ENCODE data around the gene SETBP1. TPM values are rescaled to one million over a fixed set of nuclear protein-coding genes. Genes with fewer than 3 reads are reported as not detected.

The SETBP1 gene
- total RNA-seq, 1 donor from 2014 or later: 12.4 TPM

GRCh38 chr18:44850001-44850400, 169.3 kb downstream of the SETBP1 start:
- Mint-ChIP-seq H3K27ac (ENCODE audit: unreplicated experiment) (no peak overlapping the region), H3K36me3 (ENCODE audit: low read depth, unreplicated experiment) (peaks cover 5% of the 10 kb centered on the region), H3K9me3 (ENCODE audit: unreplicated experiment) (no peaks in the 10 kb centered on the region), H3K27me3 (ENCODE audit: low read depth, unreplicated experiment) (no peaks in the 10 kb centered on the region), H3K4me1 (ENCODE audit: low read depth, unreplicated experiment) (no peaks in the 10 kb centered on the region), H3K4me3 (ENCODE audit: unreplicated experiment) (no peak overlapping the region)
- H2AFZ ChIP-seq (ENCODE audit: low read depth, low read length): no peak overlapping the region
- no peaks in the 10 kb centered on the region for H4K20me1 ChIP-seq (ENCODE audit: insufficient read depth, low read length)
- FAIRE-seq (no peak), DNase-seq (ENCODE audit: low read depth) (no peak)
- no peak overlapping the region for H3K27ac ChIP-seq (ENCODE audit: low read depth, low read length)
- no peaks in the 10 kb centered on the region for H3K9me3 ChIP-seq (ENCODE audit: insufficient read depth, low read depth, low read length)
- H3K79me2 ChIP-seq (ENCODE audit: insufficient read depth, low read length): no peaks in the 10 kb centered on the region
- H3K4me2 ChIP-seq (ENCODE audit: low read length): no peak overlapping the region
- H3K36me3 ChIP-seq (ENCODE audit: insufficient read depth, low read length): no peaks in the 10 kb centered on the region
- TF ChIP-seq EZH2 (IDR thresholded peaks at IDR 0.05; ENCODE audit: insufficient read depth, low read length): no peak
- TF ChIP-seq, protein P1, sequence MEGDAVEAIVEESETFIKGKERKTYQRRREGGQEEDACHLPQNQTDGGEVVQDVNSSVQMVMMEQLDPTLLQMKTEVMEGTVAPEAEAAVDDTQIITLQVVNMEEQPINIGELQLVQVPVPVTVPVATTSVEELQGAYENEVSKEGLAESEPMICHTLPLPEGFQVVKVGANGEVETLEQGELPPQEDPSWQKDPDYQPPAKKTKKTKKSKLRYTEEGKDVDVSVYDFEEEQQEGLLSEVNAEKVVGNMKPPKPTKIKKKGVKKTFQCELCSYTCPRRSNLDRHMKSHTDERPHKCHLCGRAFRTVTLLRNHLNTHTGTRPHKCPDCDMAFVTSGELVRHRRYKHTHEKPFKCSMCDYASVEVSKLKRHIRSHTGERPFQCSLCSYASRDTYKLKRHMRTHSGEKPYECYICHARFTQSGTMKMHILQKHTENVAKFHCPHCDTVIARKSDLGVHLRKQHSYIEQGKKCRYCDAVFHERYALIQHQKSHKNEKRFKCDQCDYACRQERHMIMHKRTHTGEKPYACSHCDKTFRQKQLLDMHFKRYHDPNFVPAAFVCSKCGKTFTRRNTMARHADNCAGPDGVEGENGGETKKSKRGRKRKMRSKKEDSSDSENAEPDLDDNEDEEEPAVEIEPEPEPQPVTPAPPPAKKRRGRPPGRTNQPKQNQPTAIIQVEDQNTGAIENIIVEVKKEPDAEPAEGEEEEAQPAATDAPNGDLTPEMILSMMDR (IDR thresholded peaks at IDR 0.05; ENCODE audit: insufficient read depth, low read depth, low read length): no peak
- H3K4me3 ChIP-seq (ENCODE audit: insufficient read depth, low read depth, low read length): no peak overlapping the region
- no peaks in the 10 kb centered on the region for H3K4me1 ChIP-seq (ENCODE audit: insufficient read depth, low read length)
- H3K9ac ChIP-seq (ENCODE audit: low read length): no peak overlapping the region
- no peaks in the 10 kb centered on the region for H3K27me3 ChIP-seq (ENCODE audit: insufficient read depth, low read length)

DNA sequence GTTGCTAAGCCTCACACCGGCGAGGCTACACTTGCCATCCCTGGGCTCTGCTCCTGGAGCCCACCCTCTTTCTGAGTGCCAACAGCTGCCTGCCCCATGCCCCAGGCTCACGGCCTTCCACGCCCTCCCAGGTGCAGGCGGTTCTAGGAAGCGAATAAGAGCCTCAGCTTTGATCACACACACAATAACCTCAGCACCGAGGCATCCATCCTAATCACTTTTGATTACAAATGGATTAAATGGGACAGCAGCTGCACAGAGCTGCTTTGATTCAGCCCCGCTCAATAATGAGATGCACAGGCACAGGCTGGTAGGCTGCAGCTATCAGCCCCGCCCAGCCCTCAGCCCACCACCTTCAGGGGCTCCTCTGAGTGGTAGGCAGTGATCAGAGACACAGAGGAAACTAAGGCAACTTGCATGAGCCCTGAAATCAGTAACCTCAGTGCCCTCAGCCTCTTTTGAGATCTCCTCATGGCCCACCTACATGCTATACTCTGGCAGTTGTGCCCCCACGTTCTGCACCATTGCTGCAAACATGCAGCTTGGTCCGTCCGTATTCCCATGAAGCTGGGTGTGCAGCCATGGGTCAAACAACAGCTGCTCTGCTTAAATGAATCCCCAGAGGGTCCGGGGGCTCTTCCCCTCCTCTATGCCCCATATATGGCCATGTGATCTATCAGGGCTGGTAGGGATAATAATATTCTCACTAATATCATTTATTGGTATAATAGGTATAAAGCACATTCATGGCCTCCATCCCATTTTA, 171.4 kb downstream of the SETBP1 start:
- Histone ChIP-seq H3K4me2 (ENCODE audit: low read length) (no peak overlapping the region), H3K27ac (ENCODE audit: low read depth, low read length) (no peak overlapping the region), H3K4me1 (ENCODE audit: insufficient read depth, low read length) (no peaks in the 10 kb centered on the region), H3K36me3 (ENCODE audit: insufficient read depth, low read length) (no peaks in the 10 kb centered on the region), H3K79me2 (ENCODE audit: insufficient read depth, low read length) (no peaks in the 10 kb centered on the region), H3K4me3 (ENCODE audit: insufficient read depth, low read depth, low read length) (no peak overlapping the region), H3K9me3 (ENCODE audit: insufficient read depth, low read depth, low read length) (no peaks in the 10 kb centered on the region), H4K20me1 (ENCODE audit: insufficient read depth, low read length) (no peaks in the 10 kb centered on the region), H3K9ac (ENCODE audit: low read length) (no peak overlapping the region), H3K27me3 (ENCODE audit: insufficient read depth, low read length) (no peaks in the 10 kb centered on the region), H2AFZ (ENCODE audit: low read depth, low read length) (no peak overlapping the region)
- Mint-ChIP-seq H3K4me3 (ENCODE audit: unreplicated experiment) (no peak overlapping the region), H3K4me1 (ENCODE audit: low read depth, unreplicated experiment) (no peaks in the 10 kb centered on the region), H3K27ac (ENCODE audit: unreplicated experiment) (no peak overlapping the region), H3K36me3 (ENCODE audit: low read depth, unreplicated experiment) (peaks cover 4% of the 10 kb centered on the region), H3K9me3 (ENCODE audit: unreplicated experiment) (no peaks in the 10 kb centered on the region), H3K27me3 (ENCODE audit: low read depth, unreplicated experiment) (no peaks in the 10 kb centered on the region)
- FAIRE-seq (no peak), DNase-seq (ENCODE audit: low read depth) (no peak)
- TF ChIP-seq EZH2 (IDR thresholded peaks at IDR 0.05; ENCODE audit: insufficient read depth, low read length): no peak
- TF ChIP-seq, protein P1 (IDR thresholded peaks at IDR 0.05; ENCODE audit: insufficient read depth, low read depth, low read length): no peak

DNA sequence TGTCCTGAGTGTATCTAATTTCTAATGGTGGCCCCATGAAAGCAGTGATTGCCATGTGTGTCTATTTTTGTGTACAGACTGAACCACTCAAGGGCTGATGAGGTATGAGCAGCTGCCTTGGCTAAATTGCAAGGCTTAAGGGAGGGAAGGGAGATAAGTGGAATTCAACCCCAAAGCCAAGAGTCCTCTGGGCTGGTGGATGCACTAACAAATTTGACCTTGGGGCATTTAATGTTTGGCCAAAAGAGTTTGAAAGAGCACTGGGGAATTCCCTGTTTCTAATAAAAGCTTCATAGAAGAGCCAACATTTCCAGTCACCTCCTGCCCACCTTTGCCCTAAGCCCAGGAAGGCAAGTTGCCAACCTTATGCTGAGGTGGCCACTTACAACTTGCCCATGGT, 172.1 kb downstream of the SETBP1 start:
- no peak for FAIRE-seq
- Mint-ChIP-seq H3K36me3 (ENCODE audit: low read depth, unreplicated experiment) (peaks cover 4% of the 10 kb centered on the region), H3K4me3 (ENCODE audit: unreplicated experiment) (no peak overlapping the region), H3K27ac (ENCODE audit: unreplicated experiment) (no peak overlapping the region), H3K9me3 (ENCODE audit: unreplicated experiment) (no peaks in the 10 kb centered on the region), H3K27me3 (ENCODE audit: low read depth, unreplicated experiment) (peaks cover 2% of the 10 kb centered on the region), H3K4me1 (ENCODE audit: low read depth, unreplicated experiment) (no peaks in the 10 kb centered on the region)
- Histone ChIP-seq H3K27me3 (ENCODE audit: insufficient read depth, low read length) (no peaks in the 10 kb centered on the region), H3K36me3 (ENCODE audit: insufficient read depth, low read length) (no peaks in the 10 kb centered on the region), H3K9ac (ENCODE audit: low read length) (no peak overlapping the region), H3K27ac (ENCODE audit: low read depth, low read length) (no peak overlapping the region), H2AFZ (ENCODE audit: low read depth, low read length) (no peak overlapping the region), H4K20me1 (ENCODE audit: insufficient read depth, low read length) (no peaks in the 10 kb centered on the region), H3K4me1 (ENCODE audit: insufficient read depth, low read length) (no peaks in the 10 kb centered on the region), H3K79me2 (ENCODE audit: insufficient read depth, low read length) (no peaks in the 10 kb centered on the region), H3K9me3 (ENCODE audit: insufficient read depth, low read depth, low read length) (no peaks in the 10 kb centered on the region), H3K4me2 (ENCODE audit: low read length) (no peak overlapping the region), H3K4me3 (ENCODE audit: insufficient read depth, low read depth, low read length) (no peak overlapping the region)
- no peak for DNase-seq (ENCODE audit: low read depth)
- TF ChIP-seq, protein P1 (IDR thresholded peaks at IDR 0.05; ENCODE audit: insufficient read depth, low read depth, low read length): no peak
- no peak for TF ChIP-seq EZH2 (IDR thresholded peaks at IDR 0.05; ENCODE audit: insufficient read depth, low read length)

All from astrocyte (in vitro differentiated cells and primary cell).